ENCODE results near the gene PDE8B.

Gene PDE8B

DNA sequence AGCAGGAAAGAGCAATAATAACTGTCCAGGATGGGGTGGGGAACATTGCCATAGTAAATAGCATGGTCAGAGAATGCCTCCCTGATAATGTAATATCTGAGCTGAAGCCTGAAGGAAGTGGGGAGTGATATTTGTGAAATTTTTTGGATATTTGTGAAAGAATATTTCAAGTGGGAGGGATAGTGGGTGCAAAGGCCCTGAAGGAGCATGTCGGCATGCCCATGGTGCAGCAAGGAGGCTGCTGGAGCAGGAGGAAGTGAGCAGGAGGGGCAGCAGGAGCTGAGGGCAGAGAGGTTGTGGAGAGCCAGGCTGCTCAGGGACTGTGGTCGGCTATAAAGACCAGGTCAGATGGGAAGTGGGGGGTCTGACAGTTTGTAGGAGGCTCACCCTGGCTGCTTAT lies 21.1 kb upstream of the PDE8B start:
- DNase-seq: no peak

DNA sequence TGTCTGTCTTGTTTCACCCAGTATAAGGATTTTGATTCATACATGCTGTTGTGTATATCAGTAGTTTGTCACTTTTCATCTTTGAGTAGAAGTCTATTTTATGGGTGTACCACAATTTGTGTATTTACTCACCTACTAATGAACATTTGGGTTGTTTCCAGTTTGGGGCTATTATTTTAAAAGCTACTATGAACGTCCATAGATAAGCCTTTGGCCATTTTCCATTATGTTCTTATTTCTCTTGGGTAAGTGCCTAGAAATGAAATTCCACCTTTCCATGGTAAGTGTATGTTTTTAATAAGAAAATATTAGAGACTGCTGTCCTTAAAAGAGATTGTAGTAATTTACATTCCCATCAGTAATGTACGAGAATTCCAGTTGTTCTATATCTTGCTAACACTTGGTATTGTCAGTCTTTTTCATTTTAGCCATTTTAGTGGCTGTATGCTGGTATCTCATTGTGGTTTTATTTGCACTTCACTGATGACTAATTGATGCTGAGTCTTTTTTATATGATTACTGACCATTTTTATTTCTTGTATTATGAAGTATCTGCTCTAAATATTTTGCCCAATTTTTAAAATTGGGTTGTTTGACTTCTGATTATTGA lies 17.9 kb upstream of the PDE8B start:
- DNase-seq: no peak

GRCh38 chr5:77194762-77195161 lies 15.7 kb upstream of the PDE8B start:
- DNase-seq: no peak

DNA sequence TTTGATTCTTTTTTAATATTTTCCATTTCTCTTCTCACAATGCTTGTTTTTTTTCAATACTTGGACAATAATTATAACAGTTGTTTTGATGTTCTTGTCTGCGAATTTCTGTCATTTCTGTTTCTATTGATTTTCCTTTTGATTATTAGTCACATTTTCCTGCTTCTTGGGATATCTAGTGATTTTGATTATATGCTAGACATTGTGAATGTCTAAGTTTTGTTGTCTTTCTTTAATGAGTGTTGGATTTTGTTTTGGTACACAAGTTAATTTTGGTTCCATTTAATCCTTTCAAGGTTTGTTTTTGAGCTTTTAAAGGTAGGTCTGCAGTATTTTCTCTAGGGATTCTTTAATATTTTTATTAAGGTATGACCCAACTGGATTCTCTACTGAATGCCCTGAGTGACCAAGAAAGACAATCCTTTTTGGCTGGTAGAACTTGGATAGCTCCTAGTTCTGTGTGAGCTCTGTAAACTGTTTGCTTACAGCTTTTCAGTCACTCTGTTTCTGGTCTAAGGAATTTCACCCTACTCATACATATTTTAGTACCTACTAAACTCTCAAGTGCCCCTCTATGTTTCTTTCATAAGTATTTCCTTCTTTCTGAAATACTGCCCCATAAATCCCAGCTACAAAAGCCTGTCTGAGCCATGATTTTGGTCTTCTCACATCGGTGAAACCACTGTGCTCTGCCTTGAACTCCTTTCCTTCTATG lies 12.5 kb upstream of the PDE8B start:
- DNase-seq: no peak

DNA sequence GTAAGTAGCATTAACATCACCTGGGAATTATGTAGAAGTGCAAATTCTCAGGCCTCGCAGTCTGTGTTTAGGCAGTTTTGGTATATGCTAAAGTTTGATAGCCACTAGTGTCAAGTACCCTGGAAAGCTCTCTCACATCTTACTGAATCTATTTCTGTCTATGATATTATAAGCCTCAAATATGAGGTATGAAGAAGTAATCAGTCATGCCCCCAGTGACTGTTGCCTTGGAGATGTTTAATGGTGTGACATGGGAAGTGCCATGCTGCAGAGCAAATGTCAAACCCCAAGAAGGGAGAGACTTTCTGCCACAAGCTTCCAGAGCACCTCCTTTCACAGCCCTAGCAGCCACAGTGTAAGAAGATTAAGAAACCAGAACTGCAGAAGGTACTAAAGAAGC lies 9.8 kb upstream of the PDE8B start:
- no peak for DNase-seq

GRCh38 chr5:77202145-77202544 lies 8.3 kb upstream of the PDE8B start:
- DNase-seq: no peak

DNA sequence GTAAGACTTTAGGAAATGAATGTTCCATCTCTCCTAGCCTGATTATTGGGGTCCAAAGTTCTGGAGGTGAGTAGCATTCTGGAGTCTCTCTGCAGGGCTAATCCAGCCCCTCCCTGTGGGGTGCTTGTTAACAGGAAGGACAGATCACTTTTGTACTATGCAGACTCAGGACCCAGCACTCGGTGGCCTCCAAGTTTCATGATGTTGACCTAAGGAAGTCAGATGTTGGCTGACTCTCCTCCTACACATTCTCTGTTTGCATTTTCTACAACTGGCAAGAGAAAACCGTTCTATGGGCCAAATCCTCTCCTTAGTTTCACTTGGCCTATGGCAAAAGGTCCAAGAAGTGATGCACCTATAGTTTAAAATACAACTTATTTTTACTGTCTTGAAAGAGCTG lies 5.5 kb upstream of the PDE8B start:
- no peak for DNase-seq

DNA sequence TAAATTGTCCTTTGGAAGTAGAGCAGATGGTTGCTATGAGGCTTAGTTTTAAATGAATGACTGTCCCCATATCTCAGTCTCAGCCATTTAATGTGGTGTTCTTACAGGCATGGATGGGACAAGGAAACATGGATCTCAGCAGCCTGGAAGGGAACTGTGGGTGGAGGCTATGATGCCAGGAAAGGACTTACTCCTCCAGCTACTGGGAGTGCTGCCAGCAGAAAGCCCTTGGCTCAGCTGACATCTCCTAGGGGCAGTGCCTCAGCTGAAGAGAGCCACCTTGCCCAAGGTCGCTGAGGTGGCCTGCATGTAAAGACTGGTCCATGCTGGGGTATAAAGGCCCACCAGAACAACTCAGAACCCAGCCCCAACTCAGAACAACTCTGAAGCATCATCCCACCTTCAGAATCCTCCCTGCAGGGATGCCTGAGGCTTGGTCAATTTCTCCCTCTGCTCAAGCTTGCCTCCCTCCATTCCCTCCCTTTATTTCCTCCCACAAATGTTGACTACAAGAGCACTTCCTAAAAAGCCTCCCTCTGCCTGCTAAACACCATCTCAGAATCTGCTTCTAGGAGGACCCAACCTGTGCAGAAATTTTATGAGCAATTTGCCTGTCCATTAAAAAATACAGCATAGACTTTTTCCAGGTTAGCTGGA lies 1.8 kb upstream of the PDE8B start:
- no peak for DNase-seq

DNA sequence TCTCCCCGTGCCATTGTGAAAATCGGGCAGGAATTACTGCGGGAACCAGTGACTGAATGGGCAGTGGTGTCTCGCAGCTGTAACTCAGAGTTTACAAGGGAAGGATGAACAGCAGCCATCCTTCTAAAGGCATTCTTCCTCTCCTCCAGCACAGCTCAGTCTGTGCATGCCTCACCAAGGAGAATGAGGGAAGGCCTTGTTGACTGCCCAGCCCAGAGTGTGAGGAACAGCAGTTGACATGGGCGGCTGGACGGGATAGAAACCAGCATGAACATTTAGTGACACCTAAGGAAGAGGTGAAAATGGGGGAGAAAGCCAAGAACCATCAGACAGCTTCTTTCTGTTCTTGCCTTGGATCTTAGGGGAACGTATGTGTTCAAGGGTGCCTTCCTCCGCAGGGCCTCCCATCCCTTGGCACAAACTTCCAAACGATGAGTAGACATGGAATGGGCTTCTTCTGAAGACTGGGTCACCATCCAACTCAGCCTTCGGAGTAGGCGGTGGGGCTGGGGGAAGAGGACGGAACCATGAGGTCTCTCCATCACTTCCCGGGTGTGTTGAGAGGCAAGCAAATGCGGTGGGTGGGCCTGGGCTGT lies 887 bp upstream of the PDE8B start:
- DNase-seq: no peak

DNA sequence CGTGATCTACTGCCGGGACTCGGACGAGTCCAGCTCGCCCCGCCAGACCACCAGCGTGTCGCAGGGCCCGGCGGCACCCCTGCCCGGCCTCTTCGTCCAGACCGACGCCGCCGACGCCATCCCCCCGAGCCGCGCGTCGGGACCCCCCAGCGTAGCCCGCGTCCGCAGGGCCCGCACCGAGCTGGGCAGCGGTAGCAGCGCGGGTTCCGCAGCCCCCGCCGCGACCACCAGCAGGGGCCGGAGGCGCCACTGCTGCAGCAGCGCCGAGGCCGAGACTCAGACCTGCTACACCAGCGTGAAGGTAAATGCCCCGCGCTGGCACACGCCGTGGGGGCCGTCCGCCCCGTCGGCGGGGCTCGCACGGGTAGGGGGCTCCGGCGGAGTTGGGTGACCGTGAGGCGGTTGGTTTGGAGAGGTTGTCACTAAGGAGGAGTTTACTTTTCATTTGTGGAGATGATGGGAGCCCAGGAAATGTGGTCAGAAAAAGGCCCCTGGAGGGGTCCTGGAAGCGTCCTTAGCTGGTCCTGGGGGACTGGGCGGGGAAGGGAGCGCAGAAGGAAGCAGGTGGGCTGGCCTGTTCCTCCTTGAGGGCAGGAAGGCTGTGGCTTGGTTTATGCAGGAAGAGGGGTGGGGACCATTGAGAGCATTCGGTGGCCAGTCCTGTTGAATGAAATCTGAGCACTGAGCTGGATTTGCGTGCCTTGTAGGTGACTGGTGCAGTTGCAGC lies 647 bp downstream of the PDE8B start:
- DNase-seq: no peak

DNA sequence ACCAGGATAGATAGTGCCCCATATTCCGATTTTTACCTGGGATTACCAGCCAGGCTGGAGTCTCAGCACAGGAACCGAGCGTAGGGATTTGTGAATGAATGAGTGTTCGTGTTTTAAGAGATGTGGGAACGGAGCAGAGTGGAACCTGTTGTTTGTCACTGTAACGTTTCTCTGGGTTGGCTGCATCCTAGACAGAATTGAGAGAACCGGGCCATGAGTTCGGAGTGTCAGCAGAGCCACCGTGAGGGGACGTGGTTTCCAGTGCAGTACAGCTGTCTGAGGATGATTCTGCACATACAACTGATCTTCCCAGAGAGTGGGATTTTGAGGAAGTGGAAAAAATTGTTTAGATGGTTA lies 1.2 kb downstream of the PDE8B start:
- DNase-seq: no peak

- no peak for DNase-seq
Observed at GRCh38 chr5:77213601-77214000, 3.1 kb downstream of the PDE8B start.

DNA sequence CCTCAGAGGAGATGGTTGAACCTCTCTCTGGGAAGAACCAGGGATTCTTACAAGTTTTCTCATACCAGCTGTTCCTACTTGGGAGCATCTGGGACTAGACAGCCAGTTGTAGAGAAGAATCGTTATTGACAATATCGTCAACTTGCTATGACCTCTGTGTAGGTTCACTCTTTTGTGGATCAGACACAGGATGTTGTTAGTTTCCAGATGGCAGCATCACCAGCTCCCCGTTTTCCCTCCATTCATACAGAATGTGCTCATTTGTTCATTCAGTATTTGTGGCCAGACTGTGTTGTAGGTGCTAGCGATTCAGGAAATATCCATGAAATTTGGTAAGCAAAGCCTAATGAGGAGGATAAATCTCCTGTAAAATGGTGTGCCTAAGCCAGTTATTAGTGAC lies 3.7 kb downstream of the PDE8B start:
- no peak for DNase-seq

- no peak for DNase-seq
Observed at GRCh38 chr5:77218263-77218662, 7.8 kb downstream of the PDE8B start.

DNA sequence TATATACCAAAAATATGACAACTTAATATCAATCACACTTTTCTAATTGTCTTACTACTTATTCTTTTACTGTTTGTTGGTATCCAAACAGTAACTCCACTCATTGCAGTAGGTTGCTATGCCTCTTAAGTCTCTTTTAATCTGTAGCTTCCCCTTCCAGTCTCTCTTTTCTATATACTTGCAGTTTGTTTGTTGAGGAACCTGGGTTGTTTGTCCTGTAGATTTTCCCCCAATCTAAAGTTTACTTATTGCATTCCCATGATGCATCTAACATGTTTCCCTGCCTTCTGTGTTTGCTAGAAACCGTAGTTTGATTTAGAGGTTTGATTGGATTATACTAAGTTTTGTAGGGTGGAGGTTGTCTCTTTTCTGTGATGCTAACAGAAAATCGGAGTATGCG lies 10.6 kb downstream of the PDE8B start:
- DNase-seq: no peak

GRCh38 chr5:77222722-77223121 lies 12.2 kb downstream of the PDE8B start:
- no peak for DNase-seq

- DNase-seq: no peak
Observed at GRCh38 chr5:77223653-77224052, 13.2 kb downstream of the PDE8B start.

DNA sequence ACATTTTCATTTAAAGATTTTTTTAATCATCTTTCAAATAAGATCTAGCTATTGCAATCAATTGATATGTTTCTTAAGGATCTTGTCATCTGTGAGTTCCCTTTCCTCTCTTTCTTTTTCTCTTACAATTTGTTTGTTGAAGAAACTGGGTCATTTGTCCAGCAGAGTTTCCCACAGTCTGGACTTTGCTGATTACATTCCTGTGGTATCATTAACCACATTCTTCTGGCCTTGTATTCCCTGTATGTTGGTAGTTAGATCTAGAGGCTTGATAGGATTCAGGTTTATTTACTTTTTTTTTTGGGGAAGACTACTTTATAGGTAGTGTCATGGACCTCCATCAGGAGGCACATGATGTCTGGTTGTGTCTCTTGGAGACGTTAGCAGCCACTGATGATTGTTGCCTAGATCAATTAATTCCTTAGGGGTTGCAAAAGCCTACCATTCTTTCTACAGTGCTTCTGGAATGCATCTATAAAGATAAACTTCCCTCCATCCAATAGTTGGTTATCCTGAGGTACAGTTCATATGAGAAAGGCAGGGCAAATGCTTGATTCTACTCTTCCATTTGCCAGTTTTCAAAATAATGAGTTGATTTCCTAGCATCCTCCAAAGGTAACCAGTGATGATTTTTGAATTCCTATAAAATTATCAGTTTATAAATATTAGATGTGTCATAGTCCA lies 14.3 kb downstream of the PDE8B start:
- DNase-seq: no peak

DNA sequence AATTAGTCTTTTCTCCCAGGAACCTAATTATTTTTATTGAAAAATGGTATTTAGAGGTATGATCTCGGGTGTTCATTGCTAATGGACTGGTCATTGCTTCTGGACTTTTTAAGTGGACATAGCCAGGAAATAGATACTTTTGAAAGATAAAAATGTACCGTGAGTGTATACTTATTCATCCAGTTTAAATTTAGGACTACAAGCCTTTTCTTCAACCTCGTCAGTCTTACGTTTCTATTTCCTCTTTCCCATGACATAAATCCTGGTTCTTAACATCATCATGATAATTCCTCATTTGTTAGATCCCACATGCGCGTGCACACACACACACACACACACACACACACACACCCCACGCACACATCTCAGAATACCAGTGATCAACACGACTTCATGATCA lies 15.1 kb downstream of the PDE8B start:
- no peak for DNase-seq

GRCh38 chr5:77229887-77230286 lies 19.4 kb downstream of the PDE8B start:
- no peak for DNase-seq

DNA sequence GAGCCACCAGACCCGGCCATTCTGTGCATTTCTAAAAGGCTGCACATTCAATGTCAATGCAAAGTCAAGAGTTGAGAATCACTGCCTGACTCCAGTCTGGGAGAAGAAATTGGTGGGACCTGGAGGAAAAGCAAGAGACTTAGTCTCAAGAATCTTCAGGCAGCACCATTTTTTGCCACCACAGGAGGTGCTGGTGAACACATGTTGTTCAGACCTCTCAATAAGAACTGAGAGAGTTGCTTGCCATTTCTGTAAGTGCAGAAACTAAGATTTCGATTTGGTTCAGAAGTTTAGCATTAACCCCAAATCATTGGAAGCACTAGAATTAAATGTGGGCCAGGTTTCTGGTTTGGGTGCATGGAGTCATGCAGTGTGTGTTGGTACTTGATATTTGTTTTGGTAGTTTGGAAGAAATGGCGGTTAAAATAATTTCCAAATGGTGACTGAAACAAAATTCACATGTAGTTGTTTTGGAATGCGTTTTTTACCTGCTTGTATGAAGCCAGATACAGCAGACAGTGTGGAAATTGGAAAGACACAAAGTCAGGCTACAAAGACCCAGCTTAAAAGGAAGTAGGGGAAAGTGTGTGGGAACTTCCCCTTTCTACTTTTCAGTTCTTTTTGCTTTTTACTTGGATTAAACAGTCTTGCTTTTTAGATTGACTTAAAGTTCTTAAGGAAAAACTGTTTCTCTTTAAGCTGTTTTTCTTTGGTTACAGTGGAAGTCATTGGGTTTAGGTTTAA lies 20.4 kb downstream of the PDE8B start:
- DNase-seq: no peak

GRCh38 chr5:77231471-77232138 lies 21.1 kb downstream of the PDE8B start:
- DNase-seq: no peak
